B cell (primary cell): ENCODE results near the gene FEZF2. TPM values are rescaled to one million over a fixed set of nuclear protein-coding genes. Genes with fewer than 3 reads are reported as not detected.

Experiments used
- ATAC-seq: fragments of 200-7000 bp; cut with Tn5 transposase; one replicate; pipeline ENCODE4 v1.10.0; 2021; ENCODE audit warnings: low read depth, mild to moderate bottlenecking, moderate number of reproducible peaks, moderate library complexity
- CTCF ChIA-PET: fragments of 350-600 bp; sonication (Branson Sonifier 250); formaldehyde crosslinking; loops from one replicate; lab custom pipeline; 2021; ENCODE audit warnings: antibody characterized with exemption, inconsistent platforms; lab: Charles Lee
- POLR2A ChIA-PET: fragments of 350-600 bp; sonication (Branson Sonifier 250); formaldehyde crosslinking; loops from one replicate; lab custom pipeline; 2021; ENCODE audit warnings: antibody characterized with exemption; lab: Charles Lee
- DNase-seq: peaks from one replicate; pipeline ENCODE4 v3.0.0; 2013
- H2AFZ ChIP-seq: 2 replicates; pipeline ENCODE4 v1.6.1; 2012; ENCODE audit warnings: mild to moderate bottlenecking, low read depth, low read length; ENCODE audit not compliant: insufficient read depth, poor library complexity, severe bottlenecking
- H3K27ac ChIP-seq, 2 donors: 1 replicate in 1 of 2; 2 replicates in 1 of 2; pipeline ENCODE4 v1.5.1; 2012 to 2013; ENCODE audit warnings: low read length in 2 of 2, mild to moderate bottlenecking in 2 of 2, moderate library complexity in 1 of 2
- H3K27me3 ChIP-seq, 4 experiments: fragments of 200-600 bp in 1 of 4; sonication (generic) in 1 of 4; replicated peaks in 1 of 4; 1 replicate in 2 of 4; 2 replicates in 2 of 4; pipeline versions ENCODE4 v1.6.1 to v1.7.0; 2013 to 2016; ENCODE audit warnings: low read length in 3 of 4, mild to moderate bottlenecking in 2 of 4, mixed read lengths in 1 of 4, moderate library complexity in 1 of 4; ENCODE audit not compliant: insufficient read depth in 4 of 4, control insufficient read depth in 3 of 4; ENCODE audit errors: control extremely low read depth in 1 of 4
- H3K36me3 ChIP-seq, 2 experiments: replicated peaks in 1 of 2; 1 replicate in 1 of 2; 2 replicates in 1 of 2; pipeline versions ENCODE4 v1.6.1 to v1.7.1; 2013; ENCODE audit warnings: low read length in 1 of 2; ENCODE audit not compliant: insufficient read depth in 2 of 2, control insufficient read depth in 1 of 2; ENCODE audit errors: control extremely low read depth in 1 of 2, extremely low read depth in 1 of 2
- H3K4me1 ChIP-seq, 2 donors: fragments of 200-600 bp in 1 of 2; sonication (generic) in 1 of 2; 1 replicate in 1 of 2; 2 replicates in 1 of 2; pipeline versions ENCODE4 v1.5.1 to v1.6.1; 2013 to 2017; ENCODE audit warnings: low read length in 2 of 2; ENCODE audit not compliant: control insufficient read depth in 2 of 2, insufficient read depth in 2 of 2
- H3K4me2 ChIP-seq: replicated peaks from 2 replicates; pipeline ENCODE3; 2012; ENCODE audit warnings: mild to moderate bottlenecking, low read depth, low read length; ENCODE audit not compliant: poor library complexity, severe bottlenecking
- H3K4me3 ChIP-seq, 5 experiments: fragments of 200-600 bp in 1 of 5; sonication (generic) in 1 of 5; 1 replicate in 3 of 5; 2 replicates in 2 of 5; pipeline versions ENCODE4 v1.5.1 to v1.7.0; 2011 to 2016; ENCODE audit warnings: low read length in 4 of 5, mild to moderate bottlenecking in 4 of 5, low read depth in 2 of 5, control low read depth in 1 of 5, moderate library complexity in 1 of 5; ENCODE audit not compliant: insufficient read depth in 1 of 5; ENCODE audit errors: control extremely low read depth in 1 of 5, extremely low read depth in 1 of 5
- H3K79me2 ChIP-seq: fragments of 200-600 bp; sonication (generic); one replicate; pipeline ENCODE4 v1.6.0; 2016; ENCODE audit warnings: low read length; ENCODE audit not compliant: control insufficient read depth, insufficient read depth
- H3K9ac ChIP-seq: fragments of 200-600 bp; sonication (generic); 2 replicates; pipeline ENCODE4 v1.6.1; 2017; ENCODE audit warnings: mild to moderate bottlenecking, low read length, moderate library complexity
- H3K9me3 ChIP-seq, 3 donors: one replicate each; pipeline versions ENCODE4 v1.6.1 to v1.7.1; 2013; ENCODE audit warnings: low read length in 2 of 3; ENCODE audit not compliant: control insufficient read depth in 2 of 3, insufficient read depth in 1 of 3; ENCODE audit errors: control extremely low read depth in 1 of 3
- H4K20me1 ChIP-seq: 2 replicates; pipeline ENCODE4 v1.6.0; 2012; ENCODE audit warnings: mild to moderate bottlenecking, low read length; ENCODE audit not compliant: insufficient read depth, control insufficient read depth, poor library complexity, severe bottlenecking
- H3K27ac Mint-ChIP-seq: one replicate; pipeline ENCODE4 v1.8.0; 2021; ENCODE audit warnings: mixed read lengths
- H3K27me3 Mint-ChIP-seq: one replicate; pipeline ENCODE4 v1.8.0; 2021; ENCODE audit warnings: mixed read lengths
- H3K4me1 Mint-ChIP-seq: one replicate; pipeline ENCODE4 v1.8.0; 2021; ENCODE audit warnings: mixed read lengths
- H3K4me3 Mint-ChIP-seq: one replicate; pipeline ENCODE4 v1.8.0; 2021; ENCODE audit warnings: mixed read lengths
- H3K9me3 Mint-ChIP-seq: one replicate; pipeline ENCODE4 v1.8.0; 2022; ENCODE audit warnings: mixed read lengths; ENCODE audit not compliant: insufficient read depth
- EZH2 ChIP-seq: IDR thresholded peaks from 2 replicates; pipeline ENCODE4 v1.6.1; 2012; ENCODE audit warnings: borderline replicate concordance, low read depth, mild to moderate bottlenecking, moderate library complexity, low read length; ENCODE audit not compliant: insufficient read depth, poor library complexity, severe bottlenecking
- WGBS: methylation state at CpG from one replicate; pipeline ENCODE4 v1.1.5; 2013; ENCODE audit warnings: missing lambda C conversion rate; ENCODE audit not compliant: insufficient coverage; 5-methylcytosine and 5-hydroxymethylcytosine counted together
- intact Hi-C: fragments of 100-400 bp; cut with micrococcal nuclease; formaldehyde crosslinking; loops from one replicate; pipeline ENCODE4 v1.10.0; 2022
- polyA plus RNA-seq: library from polyadenylated mRNA; depleted of rRNA; stranded (reverse); fragments of >200 nt; gene quantifications from 2 replicates; pipeline ENCODE4 v1.2.3, GENCODE V29; 2012
- total RNA-seq, 2 donors: library from RNA; stranded (reverse); fragments of 120-200 nt in 1 of 2; gene quantifications; 1 replicate in 1 of 2; 2 replicates in 1 of 2; pipeline versions ENCODE4 v1.2.3 to v1.2.4, GENCODE V29; 2013 to 2022
- TF ChIP-seq, protein P1 (sequence below): fragments of 200-600 bp; IDR thresholded peaks from one replicate; pipeline ENCODE4 v1.8.0; 2022; ENCODE audit warnings: antibody characterized with exemption, mild to moderate bottlenecking

FEZF2 gene
- total and polyA plus RNA-seq, 2 donors (not counting 1 experiment from before 2014, with no cell fraction given), result not detected

DNA sequence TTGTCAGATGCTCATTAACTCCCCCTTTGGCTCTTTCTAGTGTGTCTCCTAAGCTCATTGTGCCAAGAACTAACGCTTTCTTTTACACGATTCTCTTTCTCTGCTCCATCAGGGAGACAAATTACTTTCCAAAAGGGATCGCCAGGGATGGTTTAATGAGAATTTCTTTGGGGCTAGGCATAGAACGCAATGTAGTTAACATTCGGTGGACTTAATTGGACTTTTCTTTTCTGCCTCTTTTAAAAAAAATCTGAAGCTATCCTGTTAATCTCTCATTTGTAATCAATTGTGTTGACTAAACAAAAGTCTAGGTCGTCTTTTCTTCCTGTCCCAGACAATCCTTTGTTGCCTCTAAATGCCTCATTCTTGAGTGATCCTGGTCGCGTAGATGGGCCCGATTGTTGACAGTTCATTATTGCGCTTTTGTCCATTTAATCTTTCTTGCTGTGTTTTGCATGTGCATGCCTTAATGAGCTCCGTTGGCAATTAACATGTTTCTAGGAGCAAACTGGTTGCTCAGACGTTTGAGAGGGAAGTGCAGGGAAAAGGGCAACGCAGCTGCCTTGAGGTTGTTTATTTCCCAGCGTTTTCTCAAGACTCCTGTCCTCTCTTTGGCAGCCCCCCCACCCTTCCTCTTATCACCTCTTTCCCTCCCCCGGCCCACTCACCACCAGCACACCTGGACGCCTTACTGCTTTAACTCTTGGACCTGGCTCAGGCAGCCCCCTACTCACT is 7.8 kb downstream of the FEZF2 start:
- ATAC-seq (no peak), DNase-seq (no peak)
- TF ChIP-seq, protein P1, sequence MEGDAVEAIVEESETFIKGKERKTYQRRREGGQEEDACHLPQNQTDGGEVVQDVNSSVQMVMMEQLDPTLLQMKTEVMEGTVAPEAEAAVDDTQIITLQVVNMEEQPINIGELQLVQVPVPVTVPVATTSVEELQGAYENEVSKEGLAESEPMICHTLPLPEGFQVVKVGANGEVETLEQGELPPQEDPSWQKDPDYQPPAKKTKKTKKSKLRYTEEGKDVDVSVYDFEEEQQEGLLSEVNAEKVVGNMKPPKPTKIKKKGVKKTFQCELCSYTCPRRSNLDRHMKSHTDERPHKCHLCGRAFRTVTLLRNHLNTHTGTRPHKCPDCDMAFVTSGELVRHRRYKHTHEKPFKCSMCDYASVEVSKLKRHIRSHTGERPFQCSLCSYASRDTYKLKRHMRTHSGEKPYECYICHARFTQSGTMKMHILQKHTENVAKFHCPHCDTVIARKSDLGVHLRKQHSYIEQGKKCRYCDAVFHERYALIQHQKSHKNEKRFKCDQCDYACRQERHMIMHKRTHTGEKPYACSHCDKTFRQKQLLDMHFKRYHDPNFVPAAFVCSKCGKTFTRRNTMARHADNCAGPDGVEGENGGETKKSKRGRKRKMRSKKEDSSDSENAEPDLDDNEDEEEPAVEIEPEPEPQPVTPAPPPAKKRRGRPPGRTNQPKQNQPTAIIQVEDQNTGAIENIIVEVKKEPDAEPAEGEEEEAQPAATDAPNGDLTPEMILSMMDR, result no peak
- no peak for TF ChIP-seq EZH2
- Mint-ChIP-seq H3K9me3 (peaks cover 10% of the 10 kb centered on the region), H3K4me1 (no peaks in the 10 kb centered on the region), H3K27ac (no peak overlapping the region), H3K4me3 (no peak overlapping the region), H3K27me3 (peaks cover 65% of the 10 kb centered on the region)
- Histone ChIP-seq H4K20me1 (no peaks in the 10 kb centered on the region), H3K4me3 (no peak overlapping the region), H3K36me3 (no peaks in the 10 kb centered on the region), H3K79me2 (no peaks in the 10 kb centered on the region), H3K9me3 (peaks cover 0 to 30% (median 0%) of the 10 kb centered on the region in 3 donors), H3K27ac (no peak overlapping the region), H3K4me1 (no peaks in the 10 kb centered on the region), H2AFZ (no peak overlapping the region), H3K27me3 (peaks cover 0 to 35% (median 11%) of the 10 kb centered on the region in 4 experiments), H3K4me2 (no peak overlapping the region), H3K9ac (no peak overlapping the region)
- CTCF ChIA-PET, result no interaction called here
- intact Hi-C loops, result no loop called here
- 26% methylated on average over 7 of the region's 16 CpGs for WGBS
- POLR2A ChIA-PET, result no interaction called here

DNA sequence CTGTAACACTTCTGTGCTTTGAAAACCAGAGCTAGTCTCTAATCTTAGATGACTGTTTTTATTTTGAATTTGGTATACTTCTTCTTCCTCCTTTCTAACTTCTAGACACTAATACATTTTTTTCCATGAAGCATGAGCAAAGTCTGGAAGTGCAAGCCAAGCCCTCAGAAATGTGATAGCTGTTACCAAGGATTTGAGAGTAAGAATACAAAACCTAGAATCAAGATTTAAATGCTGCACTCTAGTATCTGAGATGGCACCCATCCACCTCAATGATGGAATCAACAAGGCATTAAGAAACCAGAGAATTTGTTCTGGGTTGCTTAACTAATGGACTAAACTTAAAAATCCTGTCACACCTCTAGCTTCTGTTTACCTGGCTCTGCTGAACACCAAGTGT is 9.2 kb downstream of the FEZF2 start:
- CTCF ChIA-PET, result no interaction called here
- DNase-seq, result no peak
- peaks cover 53% of the 10 kb centered on the region for H3K27me3 Mint-ChIP-seq

More for the DNA sequence above, 9.2 kb downstream of the FEZF2 start:
- Histone ChIP-seq H3K9ac (no peak overlapping the region), H3K36me3 (no peaks in the 10 kb centered on the region), H4K20me1 (no peaks in the 10 kb centered on the region), H3K79me2 (no peaks in the 10 kb centered on the region), H3K4me3 (no peak overlapping the region), H3K4me1 (no peaks in the 10 kb centered on the region), H3K9me3 (peaks cover 0 to 17% (median 0%) of the 10 kb centered on the region in 3 donors), H2AFZ (no peak overlapping the region), H3K27me3 (peaks cover 0 to 28% (median 9%) of the 10 kb centered on the region in 4 experiments), H3K27ac (no peak overlapping the region), H3K4me2 (no peak overlapping the region)
- intact Hi-C loops, result no loop called here
- Mint-ChIP-seq H3K4me1 (no peaks in the 10 kb centered on the region), H3K27ac (no peak overlapping the region), H3K9me3 (peaks cover 10% of the 10 kb centered on the region), H3K4me3 (no peak overlapping the region)
- no peak for ATAC-seq
- POLR2A ChIA-PET, result no interaction called here
- TF ChIP-seq EZH2, result no peak
- TF ChIP-seq, protein P1, result no peak
